GM11168 (cell line): ENCODE measurements around the gene PDIA2.
"Not testable (repeated sequence)": the region's sequence is repeated elsewhere in the genome, so short reads cannot be mapped to it uniquely, and the experiment has no call there.

Experiments
- in situ Hi-C: fragments of 300-500 bp; cut with MboI; formaldehyde crosslinking; loops from one replicate; pipeline ENCODE4 v1.12.0; 2022; ENCODE audit warnings: low sequenced_read_pairs; ENCODE audit not compliant: unreplicated experiment

PDIA2 gene

GRCh38 chr16:321532-321931 is 38.6 kb downstream of the PDIA2 start:
- in situ Hi-C loops = no loop called here

GRCh38 chr16:322476-323143 is 39.6 kb downstream of the PDIA2 start:
- in situ Hi-C loops = no loop called here

GRCh38 chr16:324201-324450 is 41.2 kb downstream of the PDIA2 start:
- in situ Hi-C loops = no loop called here

- in situ Hi-C loops = no loop called here
These were observed 41.7 kb downstream of the PDIA2 start for GRCh38 chr16:324451-325334.

- in situ Hi-C loops = no loop called here
These were observed 42.6 kb downstream of the PDIA2 start for GRCh38 chr16:325375-326145.

GRCh38 chr16:330741-331140 is 47.8 kb downstream of the PDIA2 start:
- in situ Hi-C loops = no loop called here

GRCh38 chr16:331181-331814 is 48.3 kb downstream of the PDIA2 start:
- in situ Hi-C loops = not testable (repeated sequence)

GRCh38 chr16:333406-334094 is 50.6 kb downstream of the PDIA2 start:
- in situ Hi-C loops = no loop called here

- in situ Hi-C loops = not testable (repeated sequence)
These were observed 51.3 kb downstream of the PDIA2 start for GRCh38 chr16:334164-334832.

- in situ Hi-C loops = not testable (repeated sequence)
These were observed 52.1 kb downstream of the PDIA2 start for GRCh38 chr16:334861-335632.

GRCh38 chr16:336269-336668 is 53.3 kb downstream of the PDIA2 start:
- in situ Hi-C loops = no loop called here
